GM10248 (cell line): ENCODE measurements around the gene ATP6AP2.

Experiments used
- CTCF ChIA-PET: fragments of 300-600 bp; sonication (Branson Sonifier 250); formaldehyde crosslinking; extraction: SDS; loops from one replicate; lab custom pipeline; 2021; ENCODE audit warnings: antibody characterized with exemption; lab: Yijun Ruan, JAX
- POLR2A ChIA-PET: fragments of 350-650 bp; sonication (Branson Sonifier 250); formaldehyde crosslinking; extraction: SDS; loops from one replicate; lab custom pipeline; 2020; ENCODE audit warnings: antibody characterized with exemption; lab: Yijun Ruan, JAX
- DNase-seq: peaks from one replicate; pipeline ENCODE4 v3.0.0; 2012; ENCODE audit errors: extremely low spot score
- TF ChIP-seq, protein P1 (sequence below): IDR thresholded peaks from 2 replicates; pipeline ENCODE4 v1.5.1; 2012; ENCODE audit warnings: mild to moderate bottlenecking, low read depth; ENCODE audit errors: extremely low read depth, missing control alignments, control extremely low read depth

The ATP6AP2 gene

DNA sequence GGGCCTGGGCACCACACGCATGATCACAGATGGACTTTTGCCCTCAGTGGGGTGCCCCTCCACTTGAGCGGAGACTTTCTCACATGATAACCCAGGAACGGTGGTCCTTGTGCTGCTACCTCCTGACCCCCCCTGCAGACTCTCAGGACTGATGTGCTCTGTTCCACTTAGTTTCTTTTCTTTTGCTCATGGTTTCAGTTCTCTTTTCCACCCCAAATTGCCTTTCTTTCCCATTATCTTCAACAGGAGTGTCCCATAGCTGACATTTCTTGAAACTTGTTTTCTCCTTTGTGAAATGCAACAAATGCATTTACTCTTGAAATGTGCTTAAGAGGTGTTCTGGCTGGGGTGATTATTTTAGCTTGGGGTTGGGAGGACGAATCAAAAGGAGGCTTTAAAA is 51.4 kb downstream of the ATP6AP2 start:
- ChIA-PET CTCF (no interaction called here), POLR2A (no interaction called here)

DNA sequence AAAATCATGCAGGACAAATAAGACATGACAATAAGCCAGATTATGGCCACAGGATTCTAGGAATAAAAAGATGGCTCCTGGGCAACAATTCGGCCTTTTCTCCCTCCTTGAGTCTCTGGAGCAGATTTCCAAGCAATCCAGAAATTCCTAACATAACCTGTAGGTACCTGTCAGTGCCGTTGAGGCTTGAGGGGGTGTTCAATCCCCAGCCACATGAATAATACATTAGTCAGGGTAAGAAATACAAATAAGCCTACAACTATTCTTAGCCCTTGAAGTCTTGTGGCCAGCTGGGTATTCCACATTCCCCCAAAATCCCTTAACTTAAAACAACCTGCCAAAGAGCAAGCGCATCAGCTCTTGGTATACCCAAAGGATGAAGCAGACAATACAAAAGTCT is 56.9 kb downstream of the ATP6AP2 start:
- POLR2A ChIA-PET, result no interaction called here
- no peak for DNase-seq
- TF ChIP-seq, protein P1, sequence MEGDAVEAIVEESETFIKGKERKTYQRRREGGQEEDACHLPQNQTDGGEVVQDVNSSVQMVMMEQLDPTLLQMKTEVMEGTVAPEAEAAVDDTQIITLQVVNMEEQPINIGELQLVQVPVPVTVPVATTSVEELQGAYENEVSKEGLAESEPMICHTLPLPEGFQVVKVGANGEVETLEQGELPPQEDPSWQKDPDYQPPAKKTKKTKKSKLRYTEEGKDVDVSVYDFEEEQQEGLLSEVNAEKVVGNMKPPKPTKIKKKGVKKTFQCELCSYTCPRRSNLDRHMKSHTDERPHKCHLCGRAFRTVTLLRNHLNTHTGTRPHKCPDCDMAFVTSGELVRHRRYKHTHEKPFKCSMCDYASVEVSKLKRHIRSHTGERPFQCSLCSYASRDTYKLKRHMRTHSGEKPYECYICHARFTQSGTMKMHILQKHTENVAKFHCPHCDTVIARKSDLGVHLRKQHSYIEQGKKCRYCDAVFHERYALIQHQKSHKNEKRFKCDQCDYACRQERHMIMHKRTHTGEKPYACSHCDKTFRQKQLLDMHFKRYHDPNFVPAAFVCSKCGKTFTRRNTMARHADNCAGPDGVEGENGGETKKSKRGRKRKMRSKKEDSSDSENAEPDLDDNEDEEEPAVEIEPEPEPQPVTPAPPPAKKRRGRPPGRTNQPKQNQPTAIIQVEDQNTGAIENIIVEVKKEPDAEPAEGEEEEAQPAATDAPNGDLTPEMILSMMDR, result no peak
- CTCF ChIA-PET, result no interaction called here

More for the DNA sequence above, 51.4 kb downstream of the ATP6AP2 start:
- TF ChIP-seq, protein P1, result no peak
- no peak for DNase-seq

DNA sequence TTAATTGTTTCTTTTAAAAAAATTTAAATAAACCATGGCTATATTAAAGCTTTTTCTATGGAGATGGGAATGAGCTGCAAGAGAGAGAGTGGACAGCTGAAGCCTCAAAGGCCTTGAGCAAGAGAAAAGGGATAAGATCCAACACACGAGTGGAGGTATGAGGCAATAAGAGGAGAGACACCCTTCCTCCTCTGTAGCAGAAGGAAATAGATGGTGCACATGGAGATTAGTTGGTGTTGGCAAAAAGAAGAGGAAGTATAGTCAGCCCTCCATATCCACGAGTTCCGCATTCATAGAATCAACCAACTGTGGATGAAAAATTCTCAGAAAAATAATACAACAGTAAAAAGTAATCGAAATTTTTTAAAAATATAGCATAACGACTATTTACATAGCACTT is 63.4 kb downstream of the ATP6AP2 start:
- TF ChIP-seq, protein P1, result no peak
- ChIA-PET CTCF (interaction anchor here (1.4 kb wide), 1 partner anchor 100 kb away, joined by 3 read pairs; no protein-coding TSS in a partner anchor), POLR2A (no interaction called here)
- DNase-seq, result no peak

DNA sequence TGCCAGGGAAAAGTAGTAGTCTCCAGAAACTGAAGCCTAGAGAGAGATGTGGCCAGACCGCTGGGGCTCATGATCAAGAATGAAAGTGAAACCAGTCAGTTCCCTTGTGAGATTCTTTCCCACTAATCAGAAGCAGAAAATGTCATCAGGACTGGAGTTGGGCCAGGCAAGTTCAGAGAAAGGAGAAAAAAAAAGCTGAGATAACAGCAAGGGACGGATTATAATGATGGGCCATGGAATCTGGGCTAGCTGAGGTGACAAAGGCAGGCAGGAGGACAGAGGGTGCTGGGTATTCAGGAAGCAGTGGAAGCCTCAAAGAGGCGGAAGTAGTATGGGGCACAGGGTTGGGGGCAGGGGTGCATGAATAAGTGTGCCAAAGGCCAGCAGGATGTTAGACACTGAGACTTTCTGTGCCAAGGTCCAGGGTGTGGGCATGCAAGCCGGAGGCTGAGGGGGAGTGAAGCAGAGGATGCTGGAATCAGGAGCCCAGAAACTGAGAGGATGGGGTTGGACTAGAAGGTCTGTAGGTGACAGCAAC is 64.1 kb downstream of the ATP6AP2 start:
- TF ChIP-seq, protein P1, result no peak
- ChIA-PET POLR2A (no interaction called here), CTCF (interaction anchor here (1.1 kb wide), 1 partner anchor 19 kb away, joined by 3 read pairs; no protein-coding TSS in a partner anchor)
- peak; percentile 51 for DNase-seq

DNA sequence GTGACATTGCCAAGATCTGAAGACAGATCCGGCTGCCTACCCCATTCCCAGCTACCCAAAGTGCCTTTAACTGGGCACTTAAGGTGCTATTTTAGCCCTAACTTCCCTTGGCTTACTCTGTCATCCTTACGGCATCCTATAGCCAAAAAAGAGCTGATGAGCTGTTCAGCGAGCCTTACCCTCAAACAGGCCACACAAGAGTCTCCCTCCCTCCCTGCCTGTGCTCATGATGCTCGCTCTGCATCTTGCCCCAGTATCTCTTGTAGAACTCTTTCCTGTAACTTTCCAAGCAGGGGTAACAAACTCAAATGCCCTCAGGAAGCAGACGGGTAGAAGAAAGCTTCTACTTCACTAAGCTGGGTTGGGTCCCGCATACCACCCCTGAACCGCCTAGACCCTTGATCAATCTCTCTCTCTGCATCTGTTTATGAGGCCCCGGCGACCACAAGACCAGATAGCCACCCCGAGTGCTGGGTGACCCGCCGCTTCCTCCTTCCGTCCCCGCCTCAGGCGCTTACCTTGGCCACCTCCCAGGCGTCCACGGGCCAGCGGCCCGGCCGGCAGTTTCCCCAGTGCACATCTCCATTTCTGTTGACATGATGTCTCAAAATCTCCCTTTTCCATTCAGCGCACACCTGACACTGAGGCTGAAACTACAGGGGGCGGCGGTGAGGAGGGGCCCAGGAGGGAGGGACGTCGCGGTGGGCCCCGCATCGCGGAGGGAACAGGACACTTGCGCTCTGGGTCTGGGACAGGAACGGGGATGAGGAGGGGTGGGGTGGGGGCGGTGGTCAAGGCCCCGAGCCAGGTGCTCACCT is 65.9 kb downstream of the ATP6AP2 start:
- POLR2A ChIA-PET, result no interaction called here
- TF ChIP-seq, protein P1, result no peak
- CTCF ChIA-PET, result interaction anchor here (1.7 kb wide), 1 partner anchor 102 kb away, joined by 7 read pairs; no protein-coding TSS in a partner anchor
- peak; percentile 42 for DNase-seq

DNA sequence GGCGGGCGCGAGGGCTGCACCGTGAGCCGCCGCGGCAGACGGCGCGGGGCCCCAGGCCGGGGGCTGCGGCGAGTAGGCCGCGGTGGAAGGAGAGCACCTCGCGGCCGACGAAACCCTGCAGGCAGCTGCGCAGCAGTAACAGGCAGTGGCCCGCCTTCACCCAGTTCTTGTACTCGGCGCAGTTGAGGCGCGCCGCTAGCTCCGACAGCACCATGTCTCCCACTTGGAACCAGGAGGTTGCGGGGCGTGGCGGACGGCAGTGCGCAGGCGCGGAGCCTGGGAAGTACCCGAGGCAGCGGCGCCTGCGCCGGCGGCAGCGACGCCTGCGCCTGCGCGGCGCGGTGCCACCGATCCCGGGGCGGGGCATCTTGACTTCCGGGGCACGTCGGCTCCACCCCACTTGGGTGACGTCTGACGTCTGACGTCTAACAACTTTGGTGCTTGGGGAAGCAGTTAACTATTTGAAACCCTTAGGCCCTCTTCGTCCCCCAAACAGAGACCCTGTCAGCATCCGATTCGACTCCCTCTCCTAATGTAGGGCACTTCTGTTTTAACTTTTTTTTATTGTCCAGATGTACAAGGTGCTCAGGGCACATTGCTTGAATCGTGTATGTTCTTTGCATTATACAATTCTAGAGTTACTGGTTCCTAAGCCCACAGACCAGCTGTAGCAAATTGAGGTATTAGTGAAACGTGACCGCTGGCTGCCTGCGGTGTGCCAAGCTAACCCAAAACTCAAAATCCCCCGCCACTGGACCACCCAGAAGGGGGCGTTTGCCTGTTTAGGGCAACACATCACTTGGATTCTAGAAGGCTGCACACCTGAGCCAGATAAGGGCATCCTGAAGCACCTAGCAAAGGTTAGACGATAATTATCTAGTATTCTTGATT is 66.8 kb downstream of the ATP6AP2 start, which contains the start of gene CXorf38:
TSS of gene CXorf38 (minus strand) at position 255 of the 891 bp plus-strand sequence. CDS start at position 214, 41 bp downstream.
- DNase-seq, result peak; percentile 94
- TF ChIP-seq, protein P1, result no peak
- CTCF ChIA-PET, result interaction anchor here (0.7 to 1.7 kb wide), 3 partner anchors 103 to 147 kb away, joined by 3 to 7 read pairs (median 3); no protein-coding TSS in a partner anchor
- POLR2A ChIA-PET, result no interaction called here
